ENCODE data around the gene FAM200C. TPM values are rescaled to one million over a fixed set of nuclear protein-coding genes. Genes with fewer than 3 reads are reported as not detected.

The FAM200C gene
- total and polyA plus RNA-seq, 9 of the 15 experiments (the other 6 are each of a cell fraction or from before 2014, with no cell fraction given) = 1.3 to 7.0 (median 1.8) TPM

DNA sequence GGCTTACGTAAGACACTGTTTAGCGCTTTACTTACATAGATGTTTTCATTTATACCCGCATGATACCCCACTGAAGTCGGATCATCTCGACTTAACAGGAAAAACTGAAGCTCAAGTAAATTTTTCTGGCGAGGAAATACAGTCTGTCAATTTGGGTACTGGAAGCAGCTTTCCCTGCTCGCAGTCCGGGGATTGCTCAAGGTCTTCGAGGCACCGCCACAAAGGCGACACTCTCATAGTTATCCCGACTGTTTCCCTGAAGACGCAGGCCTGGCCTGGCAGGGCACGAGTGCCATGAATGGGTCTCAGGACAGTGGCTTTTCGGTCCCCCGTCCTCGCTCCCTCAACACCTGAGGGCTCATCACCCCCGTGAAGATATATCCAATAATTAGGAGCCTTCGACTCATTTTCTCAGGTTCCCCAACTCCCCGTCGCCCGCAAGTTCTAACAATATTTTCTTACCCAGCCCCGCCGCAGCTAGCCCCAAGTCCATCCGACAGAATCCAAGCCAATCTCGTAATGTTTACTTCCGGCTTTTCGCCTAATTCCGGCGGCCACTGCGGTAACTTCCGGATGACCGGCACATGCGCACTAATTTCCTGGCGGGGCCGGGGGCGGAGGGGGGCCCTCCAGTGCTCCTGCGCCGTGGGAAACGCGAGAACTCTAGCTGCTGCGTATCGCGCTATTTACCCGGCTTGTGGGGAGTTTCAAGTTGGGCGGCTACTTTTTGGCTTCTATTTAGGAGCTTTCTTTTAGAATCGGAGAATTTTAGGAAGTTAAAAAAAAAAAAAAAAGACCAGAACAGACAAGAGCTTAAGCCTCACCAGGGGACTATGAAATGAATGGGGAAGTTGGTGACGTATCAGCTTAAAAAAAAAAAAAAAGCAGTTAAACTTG is 19.0 kb upstream of the FAM200C start, which contains the start of gene SLU7 (continued):
- TF ChIP-seq ELK1 (CRISPR knock-in tag; IDR thresholded peaks at IDR 0.05) (no peak), RBBP5 (IDR thresholded peaks at IDR 0.05; ENCODE audit: borderline replicate concordance, insufficient read depth, low read length, poor library complexity, severe bottlenecking) (peak; percentile 68), SMARCA4 (IDR thresholded peaks at IDR 0.05) (no peak), FOS (IDR thresholded peaks at IDR 0.05; ENCODE audit: extremely low read depth, insufficient read length) (no peak)

GRCh38 chr5:160398806-160399205 is 1.0 kb downstream of the FAM200C start:
- Histone ChIP-seq H3K4me3 (peak overlapping the region; percentile 64; the same call in 1 of the 2 replicates), H3K9ac (ENCODE audit: insufficient read depth in 1 of 2, low read depth in 2 of 2, low read length in 2 of 2) (peak overlapping the region in 1 of 2 experiments; percentile 90; a peak in 2 of 4 replicates), H3K79me2 (ENCODE audit: control insufficient read depth, insufficient read depth, low read length) (peaks cover 11% of the 10 kb centered on the region), H3K36me3 (ENCODE audit: control insufficient read depth, insufficient read depth, low read length) (peaks cover 24% of the 10 kb centered on the region), H3K9me3 (replicated peaks; ENCODE audit: control insufficient read depth, insufficient read depth, low read depth, low read length) (no peaks in the 10 kb centered on the region), H3K9me1 (ENCODE audit: control insufficient read depth, insufficient read depth, low read length) (no peaks in the 10 kb centered on the region), H2AFZ (ENCODE audit: low read depth, low read length) (peak overlapping the region; percentile 89; the same call in 1 of the 2 replicates), H3K27me3 (ENCODE audit: control insufficient read depth in 2 of 2, insufficient read depth in 2 of 2, low read length in 2 of 2) (no peaks in the 10 kb centered on the region), H3K4me2 (ENCODE audit: insufficient read depth, low read length) (peak overlapping the region; percentile 97; the same call in 1 of the 2 replicates), H3K4me1 (replicated peaks in 1 of 2; ENCODE audit: control insufficient read depth in 2 of 2, insufficient read depth in 2 of 2, low read length in 2 of 2) (no peaks in the 10 kb centered on the region; a peak in 1 of 5 replicates), H4K20me1 (replicated peaks; ENCODE audit: control insufficient read depth, insufficient read depth, low read length) (no peaks in the 10 kb centered on the region), H3K27ac (ENCODE audit: extremely low read depth, low read depth, low read length) (no peak overlapping the region)
- in situ Hi-C loops (cut with MboI) (no loop called here), intact Hi-C loops (cut with micrococcal nuclease) (no loop called here)
- no peak for DNase-seq (ENCODE audit: extremely low read depth in 1 of 4, low spot score in 3 of 4)
- FAIRE-seq = no peak
- BruUV-seq (replicated peaks) = no TSS peak
- POLR2A ChIA-PET = interaction anchor here (0.9 to 1.0 kb wide), 2 partner anchors 22 to 35 kb away, joined by 3 read pairs; no protein-coding TSS in a partner anchor
- CTCF ChIA-PET (ENCODE audit: low intra/inter-chr PET ratio) = no interaction called here
- WGBS (ENCODE audit: insufficient coverage, low coverage, missing lambda C conversion rate) = 40% methylated on average over 4 of the region's 4 CpGs
- TF ChIP-seq POLR2AphosphoS5 (IDR thresholded peaks at IDR 0.05; ENCODE audit: control insufficient read depth, insufficient read depth, low read depth, low read length) (no peak), RBBP5 (IDR thresholded peaks at IDR 0.05; ENCODE audit: borderline replicate concordance, insufficient read depth, low read length, poor library complexity, severe bottlenecking) (no peak), SMAD4 (CRISPR knock-in tag; conservative IDR thresholded peaks at IDR 0.05) (no peak), TRIM28 (IDR thresholded peaks at IDR 0.05) (no peak), OTX1 (CRISPR knock-in tag; IDR thresholded peaks at IDR 0.05) (no peak), ZFP91 (CRISPR knock-in tag; IDR thresholded peaks at IDR 0.05) (no peak), FOXK2 (conservative IDR thresholded peaks at IDR 0.05 in 1 of 2, IDR thresholded peaks at IDR 0.05 in 1 of 2; ENCODE audit: low read depth in 2 of 2) (no peak), CBX3 (IDR thresholded peaks at IDR 0.05; ENCODE audit: borderline replicate concordance in 1 of 2, low read length in 2 of 2) (no peak)
- TF ChIP-seq, protein P1, sequence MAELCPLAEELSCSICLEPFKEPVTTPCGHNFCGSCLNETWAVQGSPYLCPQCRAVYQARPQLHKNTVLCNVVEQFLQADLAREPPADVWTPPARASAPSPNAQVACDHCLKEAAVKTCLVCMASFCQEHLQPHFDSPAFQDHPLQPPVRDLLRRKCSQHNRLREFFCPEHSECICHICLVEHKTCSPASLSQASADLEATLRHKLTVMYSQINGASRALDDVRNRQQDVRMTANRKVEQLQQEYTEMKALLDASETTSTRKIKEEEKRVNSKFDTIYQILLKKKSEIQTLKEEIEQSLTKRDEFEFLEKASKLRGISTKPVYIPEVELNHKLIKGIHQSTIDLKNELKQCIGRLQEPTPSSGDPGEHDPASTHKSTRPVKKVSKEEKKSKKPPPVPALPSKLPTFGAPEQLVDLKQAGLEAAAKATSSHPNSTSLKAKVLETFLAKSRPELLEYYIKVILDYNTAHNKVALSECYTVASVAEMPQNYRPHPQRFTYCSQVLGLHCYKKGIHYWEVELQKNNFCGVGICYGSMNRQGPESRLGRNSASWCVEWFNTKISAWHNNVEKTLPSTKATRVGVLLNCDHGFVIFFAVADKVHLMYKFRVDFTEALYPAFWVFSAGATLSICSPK (IDR thresholded peaks at IDR 0.05; ENCODE audit: borderline replicate concordance) = no peak
- TF ChIP-seq, protein P2, sequence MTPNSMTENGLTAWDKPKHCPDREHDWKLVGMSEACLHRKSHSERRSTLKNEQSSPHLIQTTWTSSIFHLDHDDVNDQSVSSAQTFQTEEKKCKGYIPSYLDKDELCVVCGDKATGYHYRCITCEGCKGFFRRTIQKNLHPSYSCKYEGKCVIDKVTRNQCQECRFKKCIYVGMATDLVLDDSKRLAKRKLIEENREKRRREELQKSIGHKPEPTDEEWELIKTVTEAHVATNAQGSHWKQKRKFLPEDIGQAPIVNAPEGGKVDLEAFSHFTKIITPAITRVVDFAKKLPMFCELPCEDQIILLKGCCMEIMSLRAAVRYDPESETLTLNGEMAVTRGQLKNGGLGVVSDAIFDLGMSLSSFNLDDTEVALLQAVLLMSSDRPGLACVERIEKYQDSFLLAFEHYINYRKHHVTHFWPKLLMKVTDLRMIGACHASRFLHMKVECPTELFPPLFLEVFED (CRISPR knock-in tag; conservative IDR thresholded peaks at IDR 0.05) = no peak
- no peak for ATAC-seq

All from K562 (cell line).